WTC11 (cell line): ENCODE results near the gene TC2N. TPM values are rescaled to one million over a fixed set of nuclear protein-coding genes. Genes with fewer than 3 reads are reported as not detected.
A peak's percentile ranks its signal among the peaks of the same experiment; 100 is the strongest.

ENCODE experiments used
- ATAC-seq: fragments of 200-7000 bp; cut with Tn5 transposase; 2 replicates; pipeline ENCODE4 v1.10.0; 2021; ENCODE audit warnings: mild to moderate bottlenecking, moderate library complexity
- CTCF ChIA-PET: fragments of 300-600 bp; sonication (Branson Sonifier 250); formaldehyde crosslinking; loops from one replicate; lab custom pipeline; 2021; ENCODE audit warnings: antibody characterized with exemption; lab: Charles Lee
- POLR2A ChIA-PET: fragments of 350-600 bp; sonication (Branson Sonifier 250); formaldehyde crosslinking; loops from one replicate; lab custom pipeline; 2021; ENCODE audit warnings: antibody characterized with exemption; lab: Charles Lee
- DNase-seq: peaks from one replicate; pipeline ENCODE4 v3.0.0; 2021; ENCODE audit warnings: low spot score
- H3K27ac Mint-ChIP-seq: 2 replicates; pipeline ENCODE4 v1.8.0; 2021; ENCODE audit warnings: mixed read lengths
- H3K27me3 Mint-ChIP-seq: 2 replicates; pipeline ENCODE4 v1.8.0; 2021; ENCODE audit warnings: low read depth, mild to moderate bottlenecking, moderate library complexity, mixed read lengths
- H3K36me3 Mint-ChIP-seq: 2 replicates; pipeline ENCODE4 v1.8.0; 2021; ENCODE audit warnings: mixed read lengths
- H3K4me1 Mint-ChIP-seq: 2 replicates; pipeline ENCODE4 v1.8.0; 2022; ENCODE audit warnings: mixed read lengths
- H3K4me3 Mint-ChIP-seq: 2 replicates; pipeline ENCODE4 v1.8.0; 2021; ENCODE audit warnings: mild to moderate bottlenecking, moderate library complexity, mixed read lengths
- H3K9me3 Mint-ChIP-seq: 2 replicates; pipeline ENCODE4 v1.8.0; 2021; ENCODE audit warnings: mixed read lengths
- ETV6 ChIP-seq: sonication (generic); formaldehyde crosslinking; IDR thresholded peaks from 2 replicates; pipeline ENCODE4 v1.8.1; 2022; ENCODE audit warnings: mild to moderate bottlenecking, missing genetic modification reagents
- GABPB1 ChIP-seq: sonication (generic); formaldehyde crosslinking; IDR thresholded peaks from 2 replicates; pipeline ENCODE4 v1.8.1; 2023; ENCODE audit warnings: mild to moderate bottlenecking, missing genetic modification reagents
- JAZF1 ChIP-seq: fragments of 250-450 bp; sonication (Bioruptor Pico); IDR thresholded peaks from 2 replicates; pipeline ENCODE4 v1.9.0; 2021; ENCODE audit warnings: moderate library complexity, mild to moderate bottlenecking, inconsistent platforms
- NFYB ChIP-seq: sonication (generic); formaldehyde crosslinking; conservative IDR thresholded peaks from 2 replicates; pipeline ENCODE4 v1.8.0; 2022; ENCODE audit warnings: low read depth, missing genetic modification reagents
- NR2C2 ChIP-seq: sonication (generic); formaldehyde crosslinking; IDR thresholded peaks from 2 replicates; pipeline ENCODE4 v1.8.0; 2022; ENCODE audit warnings: mild to moderate bottlenecking, missing genetic modification reagents
- ZBTB21 ChIP-seq: sonication (generic); formaldehyde crosslinking; IDR thresholded peaks from 2 replicates; pipeline ENCODE4 v1.8.1; 2023; ENCODE audit warnings: mild to moderate bottlenecking, missing genetic modification reagents, borderline replicate concordance
- ZNF281 ChIP-seq: sonication (generic); formaldehyde crosslinking; IDR thresholded peaks from 2 replicates; pipeline ENCODE4 v1.8.0; 2023; ENCODE audit warnings: mild to moderate bottlenecking, missing genetic modification reagents
- ZNF671 ChIP-seq: fragments of 250-450 bp; sonication (Bioruptor Pico); IDR thresholded peaks from 2 replicates; pipeline ENCODE4 v1.8.0; 2021; ENCODE audit warnings: mild to moderate bottlenecking
- total RNA-seq: library from RNA; stranded (reverse); gene quantifications from 3 replicates; pipeline ENCODE4 v1.2.3, GENCODE V29; 2021
- TF ChIP-seq, protein P1 (sequence below): fragments of 250-450 bp; sonication (Bioruptor Pico); IDR thresholded peaks from 2 replicates; pipeline ENCODE4 v2.1.2; 2022; ENCODE audit warnings: mild to moderate bottlenecking, moderate library complexity
- TF ChIP-seq, protein P2 (sequence below): sonication (generic); formaldehyde crosslinking; IDR thresholded peaks from 2 replicates; pipeline ENCODE4 v1.8.0; 2022; ENCODE audit warnings: mild to moderate bottlenecking, missing genetic modification reagents
- TF ChIP-seq, protein P3 (sequence below): fragments of 250-450 bp; sonication (Bioruptor Pico); conservative IDR thresholded peaks from 2 replicates; pipeline ENCODE4 v1.9.0; 2021; ENCODE audit warnings: mild to moderate bottlenecking

TC2N gene
- total RNA-seq, 1 experiment from 2014 or later: 33.0 TPM

- no peak for TF ChIP-seq ZNF281 (CRISPR knock-in tag)
- no peak for TF ChIP-seq NR2C2
- TF ChIP-seq, protein P1, sequence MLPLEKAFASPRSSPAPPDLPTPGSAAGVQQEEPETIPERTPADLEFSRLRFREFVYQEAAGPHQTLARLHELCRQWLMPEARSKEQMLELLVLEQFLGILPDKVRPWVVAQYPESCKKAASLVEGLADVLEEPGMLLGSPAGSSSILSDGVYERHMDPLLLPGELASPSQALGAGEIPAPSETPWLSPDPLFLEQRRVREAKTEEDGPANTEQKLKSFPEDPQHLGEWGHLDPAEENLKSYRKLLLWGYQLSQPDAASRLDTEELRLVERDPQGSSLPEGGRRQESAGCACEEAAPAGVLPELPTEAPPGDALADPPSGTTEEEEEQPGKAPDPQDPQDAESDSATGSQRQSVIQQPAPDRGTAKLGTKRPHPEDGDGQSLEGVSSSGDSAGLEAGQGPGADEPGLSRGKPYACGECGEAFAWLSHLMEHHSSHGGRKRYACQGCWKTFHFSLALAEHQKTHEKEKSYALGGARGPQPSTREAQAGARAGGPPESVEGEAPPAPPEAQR (CRISPR knock-in tag): no peak
Observed at GRCh38 chr14:91834571-91834970, 32.8 kb downstream of the TC2N start (continued).

GRCh38 chr14:91831337-91831736 lies 36.0 kb downstream of the TC2N start:
- TF ChIP-seq NR2C2 (no peak), ZNF671 (CRISPR knock-in tag) (no peak), JAZF1 (no peak)
- TF ChIP-seq, protein P2, sequence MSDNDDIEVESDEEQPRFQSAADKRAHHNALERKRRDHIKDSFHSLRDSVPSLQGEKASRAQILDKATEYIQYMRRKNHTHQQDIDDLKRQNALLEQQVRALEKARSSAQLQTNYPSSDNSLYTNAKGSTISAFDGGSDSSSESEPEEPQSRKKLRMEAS (CRISPR knock-in tag): no peak
- Mint-ChIP-seq H3K4me3 (no peak overlapping the region), H3K27ac (peak overlapping the region; percentile 40; the same call in 1 of the 2 replicates), H3K36me3 (peaks cover 11% of the 10 kb centered on the region), H3K4me1 (peaks cover 57% of the 10 kb centered on the region), H3K27me3 (no peaks in the 10 kb centered on the region; the same call in 1 of the 2 replicates), H3K9me3 (peaks cover 15% of the 10 kb centered on the region)
- no peak for DNase-seq
- ChIA-PET POLR2A (no interaction called here), CTCF (interaction anchor here (0.6 to 0.9 kb wide), 2 partner anchors 48 to 182 kb away, joined by 3 read pairs; no protein-coding TSS in a partner anchor)
- ATAC-seq: no peak

- Mint-ChIP-seq H3K27ac (peak overlapping the region; percentile 99), H3K27me3 (no peaks in the 10 kb centered on the region; the same call in 1 of the 2 replicates), H3K4me1 (peaks cover 57% of the 10 kb centered on the region), H3K4me3 (peak overlapping the region; percentile 56), H3K9me3 (peaks cover 15% of the 10 kb centered on the region), H3K36me3 (peaks cover 11% of the 10 kb centered on the region)
- ChIA-PET CTCF (interaction anchor here (0.6 to 0.9 kb wide), 2 partner anchors 49 to 181 kb away, joined by 3 read pairs; no protein-coding TSS in a partner anchor), POLR2A (no interaction called here)
- TF ChIP-seq ZNF671 (CRISPR knock-in tag): no peak
- TF ChIP-seq NFYB (CRISPR knock-in tag): no peak
- TF ChIP-seq, protein P3, sequence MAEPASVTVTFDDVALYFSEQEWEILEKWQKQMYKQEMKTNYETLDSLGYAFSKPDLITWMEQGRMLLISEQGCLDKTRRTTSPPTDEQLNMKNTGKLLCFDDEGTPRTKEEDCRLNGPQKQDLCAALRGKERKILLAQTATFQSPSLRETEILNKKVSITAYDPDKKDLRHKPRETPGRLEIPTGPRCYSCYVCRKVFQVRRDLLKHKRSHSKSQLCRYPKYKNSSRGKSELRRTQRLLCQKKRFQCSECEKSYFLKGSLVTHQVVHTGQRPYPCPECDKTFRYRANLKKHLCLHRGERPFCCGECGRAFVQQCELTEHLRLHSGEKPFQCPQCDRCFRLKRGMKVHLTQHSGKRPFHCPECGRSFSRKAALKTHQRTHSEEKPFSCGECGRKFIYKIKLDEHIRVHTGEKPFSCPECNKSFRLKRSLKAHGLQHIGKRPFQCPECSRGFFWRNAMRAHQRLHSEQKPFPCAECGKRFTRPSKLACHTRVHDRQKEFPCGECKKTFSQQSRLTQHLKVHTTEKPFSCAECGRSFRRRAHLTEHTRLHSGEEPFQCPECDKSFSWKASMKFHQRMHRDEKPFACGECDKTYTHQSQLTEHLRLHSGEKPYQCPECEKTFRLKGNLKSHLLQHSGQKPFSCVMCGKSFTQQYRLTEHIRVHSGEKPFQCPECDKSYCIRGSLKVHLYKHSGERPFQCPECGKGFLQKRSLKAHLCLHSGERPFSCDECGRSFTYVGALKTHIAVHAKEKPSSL: no peak
- no peak for TF ChIP-seq ETV6 (CRISPR knock-in tag)
- TF ChIP-seq ZBTB21 (CRISPR knock-in tag): 0 out of 2 replicates have a peak, but pooled peaks have one; percentile 54
- no peak for TF ChIP-seq GABPB1
- TF ChIP-seq ZNF281 (CRISPR knock-in tag): no peak
- peak; percentile 16 for DNase-seq
- peak; percentile 92 for ATAC-seq
Observed at GRCh38 chr14:91830777-91831176, 36.6 kb downstream of the TC2N start.
